IMR-90 (cell line): Measurements from ENCODE around the gene SOST. TPM values are rescaled to one million over a fixed set of nuclear protein-coding genes. Genes with fewer than 3 reads are reported as not detected.

Experiments used
- ATAC-seq: fragments of 200-7000 bp; cut with Tn5 transposase; 2 replicates; pipeline ENCODE4 v1.9.1; 2020; ENCODE audit warnings: low read depth, mild to moderate bottlenecking, moderate library complexity
- BruUV-seq: library from RNA; stranded (reverse); fragments of 400-500 nt; replicated peaks from 2 replicates; lab custom pipeline; 2021; lab: Mats Ljungman, UMichigan
- CTCF ChIA-PET: fragments of 300-600 bp; formaldehyde crosslinking; extraction: SDS; loops from one replicate; lab custom pipeline; 2021; ENCODE audit warnings: antibody characterized with exemption; lab: Yijun Ruan, JAX
- POLR2A ChIA-PET: fragments of 300-600 bp; sonication (Branson Sonifier 250); formaldehyde crosslinking; loops from one replicate; lab custom pipeline; 2022; ENCODE audit warnings: antibody characterized with exemption; ENCODE audit not compliant: unreplicated experiment; lab: Charles Lee
- DNase-seq: peaks from one replicate; pipeline ENCODE4 v3.0.0; 2013
- H2AFZ ChIP-seq: replicated peaks from 2 replicates; pipeline ENCODE3; 2013; ENCODE audit warnings: low read length, mild to moderate bottlenecking; ENCODE audit not compliant: poor library complexity
- H2AK5ac ChIP-seq: 2 replicates; pipeline ENCODE4 v1.6.1; 2013; ENCODE audit warnings: low read depth, low read length, inconsistent platforms
- H2AK9ac ChIP-seq: replicated peaks from 2 replicates; pipeline ENCODE3; 2013; ENCODE audit warnings: mild to moderate bottlenecking, low read depth, low read length, moderate library complexity; ENCODE audit not compliant: poor library complexity
- H2BK120ac ChIP-seq: 2 replicates; pipeline ENCODE4 v1.6.1; 2013; ENCODE audit warnings: low read depth, low read length, inconsistent platforms
- H2BK15ac ChIP-seq: 3 replicates; pipeline ENCODE4 v1.6.1; 2013; ENCODE audit warnings: low read depth, low read length, inconsistent platforms
- H2BK20ac ChIP-seq: 2 replicates; pipeline ENCODE4 v1.6.1; 2013; ENCODE audit warnings: low read depth, mild to moderate bottlenecking, inconsistent platforms, low read length, moderate library complexity
- H2BK5ac ChIP-seq: 2 replicates; pipeline ENCODE4 v1.6.1; 2013; ENCODE audit warnings: mild to moderate bottlenecking, low read depth, low read length, inconsistent platforms; ENCODE audit not compliant: poor library complexity, severe bottlenecking
- H3K14ac ChIP-seq: replicated peaks from 2 replicates; pipeline ENCODE4 v1.6.1; 2013; ENCODE audit warnings: low read depth, low read length, inconsistent platforms
- H3K18ac ChIP-seq: 2 replicates; pipeline ENCODE4 v1.6.1; 2013; ENCODE audit warnings: low read depth, low read length, control low read depth
- H3K23ac ChIP-seq: 2 replicates; pipeline ENCODE4 v1.6.1; 2013; ENCODE audit warnings: low read depth, low read length, inconsistent platforms
- H3K27ac ChIP-seq: 2 replicates; pipeline ENCODE4 v1.5.1; 2013; ENCODE audit warnings: mild to moderate bottlenecking, control low read depth, low read length; ENCODE audit not compliant: insufficient read depth
- H3K27me3 ChIP-seq: 2 replicates; pipeline ENCODE4 v1.6.1; 2013; ENCODE audit warnings: low read length; ENCODE audit not compliant: control insufficient read depth, insufficient read depth
- H3K36me3 ChIP-seq: 2 replicates; pipeline ENCODE4 v1.6.1; 2013; ENCODE audit warnings: low read length, mixed read lengths; ENCODE audit not compliant: control insufficient read depth, insufficient read depth
- H3K4ac ChIP-seq: 2 replicates; pipeline ENCODE4 v1.6.1; 2013; ENCODE audit warnings: low read depth, low read length, inconsistent platforms
- H3K4me1 ChIP-seq: 2 replicates; pipeline ENCODE4 v1.6.1; 2013; ENCODE audit warnings: low read length, mixed read lengths; ENCODE audit not compliant: control insufficient read depth, insufficient read depth
- H3K4me2 ChIP-seq: 2 replicates; pipeline ENCODE4 v1.6.1; 2013; ENCODE audit warnings: low read depth, mild to moderate bottlenecking, control low read depth, low read length, moderate library complexity
- H3K4me3 ChIP-seq: 2 replicates; pipeline ENCODE4 v1.5.1; 2013; ENCODE audit warnings: low read depth, mild to moderate bottlenecking, control low read depth, low read length, moderate library complexity; ENCODE audit not compliant: insufficient read depth
- H3K56ac ChIP-seq: 2 replicates; pipeline ENCODE4 v1.6.1; 2013; ENCODE audit warnings: low read length, inconsistent platforms; ENCODE audit not compliant: insufficient read depth; ENCODE audit errors: extremely low read depth
- H3K79me1 ChIP-seq, 2 experiments: 2 replicates each; pipeline ENCODE4 v1.6.1; 2013; ENCODE audit warnings: low read length in 2 of 2, inconsistent platforms in 1 of 2, low read depth in 1 of 2
- H3K9ac ChIP-seq: 2 replicates; pipeline ENCODE4 v1.6.1; 2013; ENCODE audit warnings: low read depth, low read length, control low read depth
- H3K9me1 ChIP-seq: 2 replicates; pipeline ENCODE4 v1.6.1; 2013; ENCODE audit warnings: low read length, inconsistent platforms; ENCODE audit not compliant: insufficient read depth
- H3K9me3 ChIP-seq: 2 replicates; pipeline ENCODE4 v1.6.1; 2013; ENCODE audit warnings: low read length; ENCODE audit not compliant: control insufficient read depth, insufficient read depth
- H4K20me1 ChIP-seq: 2 replicates; pipeline ENCODE4 v1.6.1; 2013; ENCODE audit warnings: low read length, inconsistent platforms; ENCODE audit not compliant: insufficient read depth
- H4K5ac ChIP-seq: 2 replicates; pipeline ENCODE4 v1.6.1; 2013; ENCODE audit warnings: mild to moderate bottlenecking, low read depth, low read length, control low read depth
- H4K8ac ChIP-seq, 2 experiments: 2 replicates each; pipeline ENCODE4 v1.6.1; 2013; ENCODE audit warnings: low read depth in 2 of 2, low read length in 2 of 2, control low read depth in 1 of 2, inconsistent platforms in 1 of 2
- H4K91ac ChIP-seq: 2 replicates; pipeline ENCODE4 v1.6.1; 2013; ENCODE audit warnings: low read depth, low read length, inconsistent platforms; ENCODE audit not compliant: insufficient read depth
- BHLHE40 ChIP-seq: fragments of 150-350 bp; IDR thresholded peaks from 2 replicates; pipeline ENCODE4 v1.6.1; 2016; ENCODE audit warnings: mild to moderate bottlenecking, low read depth, low read length
- CEBPB ChIP-seq: IDR thresholded peaks from 2 replicates; pipeline ENCODE4 v1.6.1; 2012; ENCODE audit warnings: low read depth, low read length, improper control_type of control experiment
- CHD1 ChIP-seq: IDR thresholded peaks from 2 replicates; pipeline ENCODE4 v1.6.1; 2012; ENCODE audit warnings: low read depth, low read length, improper control_type of control experiment
- CTCF ChIP-seq: conservative IDR thresholded peaks from 2 replicates; pipeline ENCODE4 v1.5.1; 2012; ENCODE audit warnings: mild to moderate bottlenecking, low read depth, low read length, improper control_type of control experiment
- ELK1 ChIP-seq: fragments of 150-350 bp; IDR thresholded peaks from 2 replicates; pipeline ENCODE4 v1.6.1; 2016; ENCODE audit warnings: low read depth, mild to moderate bottlenecking, low read length, moderate library complexity, borderline replicate concordance
- FOS ChIP-seq: fragments of 150-350 bp; IDR thresholded peaks from 2 replicates; pipeline ENCODE4 v1.6.1; 2016; ENCODE audit warnings: low read depth, low read length
- MAFK ChIP-seq: IDR thresholded peaks from 2 replicates; pipeline ENCODE4 v1.6.1; 2012; ENCODE audit warnings: low read depth, low read length, improper control_type of control experiment
- MAZ ChIP-seq: IDR thresholded peaks from 2 replicates; pipeline ENCODE4 v1.6.1; 2012; ENCODE audit warnings: low read depth, mild to moderate bottlenecking, low read length, improper control_type of control experiment, moderate library complexity, borderline replicate concordance
- MXI1 ChIP-seq: IDR thresholded peaks from 2 replicates; pipeline ENCODE4 v1.6.1; 2012; ENCODE audit warnings: low read depth, mild to moderate bottlenecking, low read length, moderate library complexity, borderline replicate concordance
- NFE2L2 ChIP-seq: fragments of 150-350 bp; IDR thresholded peaks from 2 replicates; pipeline ENCODE4 v1.6.1; 2016; ENCODE audit warnings: low read depth, mild to moderate bottlenecking, low read length
- POLR2A ChIP-seq: IDR thresholded peaks from 2 replicates; pipeline ENCODE4 v1.6.1; 2012; ENCODE audit warnings: mild to moderate bottlenecking, low read depth, low read length
- RAD21 ChIP-seq: IDR thresholded peaks from 2 replicates; pipeline ENCODE4 v1.6.1; 2012; ENCODE audit warnings: low read length, improper control_type of control experiment
- RCOR1 ChIP-seq: IDR thresholded peaks from 2 replicates; pipeline ENCODE4 v1.6.1; 2012; ENCODE audit warnings: mild to moderate bottlenecking, low read length, improper control_type of control experiment; ENCODE audit not compliant: insufficient replicate concordance
- RFX5 ChIP-seq: IDR thresholded peaks from 2 replicates; pipeline ENCODE4 v1.8.0; 2012; ENCODE audit warnings: low read depth, mild to moderate bottlenecking, low read length, moderate library complexity
- SMC3 ChIP-seq: fragments of 150-350 bp; IDR thresholded peaks from 2 replicates; pipeline ENCODE4 v1.6.1; 2016; ENCODE audit warnings: low read depth, mild to moderate bottlenecking, antibody characterized with exemption, low read length, moderate library complexity
- USF2 ChIP-seq: fragments of 150-350 bp; IDR thresholded peaks from 2 replicates; pipeline ENCODE4 v1.6.1; 2017; ENCODE audit warnings: mild to moderate bottlenecking, antibody characterized with exemption, low read length, low read depth
- WGBS, 2 experiments: methylation state at CpG; one replicate each; pipeline versions ENCODE4 v1.1.5 to v1.1.7; 2013; ENCODE audit warnings: missing lambda C conversion rate in 2 of 2; ENCODE audit not compliant: insufficient read length in 1 of 2; ENCODE audit errors: extremely low coverage in 2 of 2; 5-methylcytosine and 5-hydroxymethylcytosine counted together
- dilution Hi-C: fragments of 300-500 bp; cut with HindIII; formaldehyde crosslinking; loops from one replicate; pipeline ENCODE4 v1.14.3; 2018; ENCODE audit warnings: low sequenced_read_pairs; ENCODE audit not compliant: unreplicated experiment
- in situ Hi-C: fragments of 300-500 bp; cut with MboI; formaldehyde crosslinking; loops from 3 replicates; pipeline ENCODE4 v1.14.3; 2019; ENCODE audit warnings: low sequenced_read_pairs, inconsistent platforms, mixed read lengths
- intact Hi-C: fragments of 100-400 bp; cut with micrococcal nuclease; formaldehyde crosslinking; loops from 2 replicates; pipeline ENCODE4 v1.10.0; 2022
- polyA plus RNA-seq, 3 experiments: library from polyadenylated mRNA; depleted of rRNA; stranded (reverse); fragments of >200 nt; gene quantifications; 2 replicates each; pipeline ENCODE4 v1.2.3, GENCODE V29; 2012; ENCODE audit warnings: low replicate concordance in 1 of 3
- total RNA-seq: library from RNA; depleted of rRNA; stranded (reverse); fragments of >200 nt; gene quantifications from 2 replicates; pipeline ENCODE4 v1.2.3, GENCODE V29; 2012

Gene SOST
- total and polyA plus RNA-seq, 2 of the 4 experiments (the other 2 are of a cell fraction), result not detected

GRCh38 chr17:43768943-43769342 lies 10.4 kb upstream of the SOST start:
- no peaks in the 10 kb centered on the region for H3K27me3 ChIP-seq
- no peak overlapping the region for H3K4me3 ChIP-seq
- BruUV-seq, result no TSS peak
- peaks cover 40% of the 10 kb centered on the region for H3K36me3 ChIP-seq
- no peak overlapping the region for H3K18ac ChIP-seq
- no peak overlapping the region for H3K27ac ChIP-seq
- H4K91ac ChIP-seq, result no peak overlapping the region
- peaks cover 2% of the 10 kb centered on the region; the same call in 1 of the 2 replicates for H3K4me1 ChIP-seq
- no peak overlapping the region for H2AK9ac ChIP-seq
- H3K4ac ChIP-seq, result no peak overlapping the region
- in situ Hi-C loops (no loop called here), dilution Hi-C loops (no loop called here), intact Hi-C loops (no loop called here)
- no peak for ATAC-seq
- no peak overlapping the region for H2BK120ac ChIP-seq
- H3K79me1 ChIP-seq, result peaks cover 3 to 20% of the 10 kb centered on the region in 2 experiments; a peak in 2 of 4 replicates
- H2AK5ac ChIP-seq, result no peak overlapping the region
- H3K56ac ChIP-seq, result no peak overlapping the region
- no peak overlapping the region for H3K14ac ChIP-seq
- no peak overlapping the region for H4K8ac ChIP-seq
- H2BK20ac ChIP-seq, result no peak overlapping the region
- no peak overlapping the region for H4K5ac ChIP-seq
- no peaks in the 10 kb centered on the region for H3K9me1 ChIP-seq
- 100% methylated on average over 1 of the region's 7 CpGs; no CpG with 5 or more reads in 1 of the 2 experiments for WGBS, 2 experiments
- no peaks in the 10 kb centered on the region for H3K9me3 ChIP-seq
- no peak overlapping the region for H2BK5ac ChIP-seq
- DNase-seq, result no peak
- no peak for TF ChIP-seq MAFK
- TF ChIP-seq CEBPB, result no peak
- TF ChIP-seq POLR2A, result no peak
- TF ChIP-seq MXI1, result no peak
- TF ChIP-seq RFX5, result no peak
- no peak for TF ChIP-seq ELK1
- TF ChIP-seq RAD21, result no peak
- no peak for TF ChIP-seq FOS
- no peak for TF ChIP-seq SMC3
- no peak for TF ChIP-seq BHLHE40
- TF ChIP-seq MAZ, result no peak
- TF ChIP-seq NFE2L2, result no peak
- TF ChIP-seq RCOR1, result no peak
- no peak for TF ChIP-seq USF2
- TF ChIP-seq CTCF, result no peak
- TF ChIP-seq CHD1, result no peak
- H2BK15ac ChIP-seq, result no peak overlapping the region
- no peak overlapping the region for H2AFZ ChIP-seq
- no peak overlapping the region for H3K23ac ChIP-seq
- no peaks in the 10 kb centered on the region; the same call in 1 of the 2 replicates for H4K20me1 ChIP-seq
- ChIA-PET CTCF (no interaction called here), POLR2A (no interaction called here)
- no peak overlapping the region for H3K9ac ChIP-seq
- no peak overlapping the region for H3K4me2 ChIP-seq
